Skeletal muscle cell (primary cell): ENCODE data around the gene TRIM50.
"Not testable (repeated sequence)": the region's sequence is repeated elsewhere in the genome, so short reads cannot be mapped to it uniquely, and the experiment has no call there.

ENCODE experiments used
- DNase-seq: peaks from one replicate; pipeline ENCODE4 v3.0.0-alpha.2; 2010; ENCODE audit warnings: low read depth
- H3K4me3 ChIP-seq: 2 replicates; pipeline ENCODE4 v1.5.1; 2011; ENCODE audit warnings: low read depth, mild to moderate bottlenecking, control low read depth, low read length, moderate library complexity

The TRIM50 gene

DNA sequence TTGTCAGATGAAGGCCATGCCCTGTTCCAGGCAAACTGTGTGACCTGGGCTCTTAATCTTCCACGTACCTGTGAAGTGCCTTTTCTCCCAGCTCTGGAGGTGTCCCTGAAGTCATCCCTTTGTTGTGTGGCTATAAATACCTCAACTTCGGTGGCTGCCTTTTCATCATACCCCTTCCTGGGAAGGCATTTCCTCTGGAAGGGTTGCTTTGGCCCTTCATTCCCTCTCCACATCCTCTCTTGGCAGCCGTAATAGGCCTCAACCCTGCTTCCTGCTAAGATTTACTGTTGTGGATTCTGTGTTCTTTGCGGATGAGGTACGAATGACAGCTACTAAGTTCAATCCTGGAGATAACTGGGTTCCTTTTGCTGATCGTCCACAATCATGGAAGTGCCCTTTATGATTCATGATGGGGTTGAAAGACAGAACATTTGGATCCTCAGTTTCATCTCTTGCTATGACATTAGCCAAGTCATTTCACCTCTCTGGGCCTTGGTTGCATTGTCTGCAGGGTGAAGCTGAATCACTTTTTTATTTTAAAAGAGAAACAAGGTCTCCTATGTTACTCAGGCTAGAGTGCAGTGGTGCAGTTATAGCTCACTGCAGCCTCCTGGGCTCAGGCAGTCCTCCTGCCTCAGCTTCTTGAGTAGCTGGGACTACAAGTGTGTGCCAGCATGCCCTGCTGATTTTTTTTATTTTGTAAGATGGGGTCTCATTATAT, 23.7 kb upstream of the TRIM50 start:
- no peak overlapping the region for H3K4me3 ChIP-seq
- no peak for DNase-seq

- H3K4me3 ChIP-seq, result no peak overlapping the region
Observed at GRCh38 chr7:73350306-73351068, 22.6 kb upstream of the TRIM50 start.

GRCh38 chr7:73349763-73350162, 21.9 kb upstream of the TRIM50 start:
- no peak for DNase-seq
- H3K4me3 ChIP-seq, result no peak overlapping the region

More at GRCh38 chr7:73350306-73351068, 22.6 kb upstream of the TRIM50 start:
- DNase-seq, result no peak

DNA sequence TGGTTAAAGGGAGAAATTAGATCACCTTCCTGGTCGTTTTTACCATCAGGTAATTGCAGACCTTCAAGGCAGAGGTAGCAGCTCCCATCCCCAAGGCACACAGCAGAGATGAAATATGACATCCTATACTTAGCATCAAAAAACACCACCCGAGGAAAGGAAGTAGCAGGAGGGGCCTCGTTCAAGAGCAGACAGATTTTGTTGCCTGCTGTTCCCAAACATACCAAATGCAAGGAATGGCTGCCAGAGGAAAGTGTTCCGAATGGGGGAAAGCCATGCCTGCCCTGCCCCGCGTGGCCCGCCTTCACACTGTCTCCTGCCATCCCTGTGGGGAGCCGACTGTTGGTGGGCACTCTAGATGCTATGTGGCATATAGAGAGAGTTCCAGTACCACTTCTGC, 18.1 kb upstream of the TRIM50 start:
- DNase-seq, result no peak

GRCh38 chr7:73345538-73345937, 17.7 kb upstream of the TRIM50 start:
- DNase-seq, result no peak
- no peak overlapping the region for H3K4me3 ChIP-seq

More for the DNA sequence above, 18.1 kb upstream of the TRIM50 start:
- no peak overlapping the region for H3K4me3 ChIP-seq

DNA sequence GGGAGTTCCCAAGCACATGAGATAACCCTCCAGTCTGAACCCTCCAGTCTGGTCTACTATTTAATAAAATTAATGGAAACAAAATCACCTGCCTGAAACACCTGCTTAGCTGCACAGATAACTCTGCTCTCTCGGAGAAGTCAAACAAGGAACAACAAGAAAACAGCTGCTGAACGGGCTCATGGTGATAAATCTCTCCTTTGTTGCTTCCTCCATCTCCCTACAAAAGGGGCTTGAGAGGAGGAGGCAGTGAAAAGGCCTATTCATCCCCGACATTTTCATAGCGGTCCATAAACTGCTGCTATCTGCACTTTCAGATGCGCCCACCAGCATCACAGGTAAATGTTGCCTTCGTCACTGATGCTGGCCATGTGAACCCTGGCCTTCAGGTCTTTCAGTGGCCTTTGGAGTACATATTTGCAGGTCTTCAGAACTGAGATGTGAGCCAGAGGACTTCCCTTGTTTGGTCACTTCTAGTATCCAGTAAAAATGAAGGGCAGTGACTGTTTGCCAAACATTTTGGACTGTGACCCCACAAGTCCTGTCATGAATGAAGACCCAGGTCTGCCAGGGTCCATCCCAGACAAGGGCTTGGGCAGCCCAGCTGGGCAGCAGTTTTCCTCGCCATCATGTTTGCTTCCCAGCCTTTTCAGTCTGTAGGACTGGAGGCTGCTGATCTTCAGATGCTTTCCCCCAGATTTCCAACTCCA, 15.9 kb upstream of the TRIM50 start:
- DNase-seq, result no peak
- no peak overlapping the region for H3K4me3 ChIP-seq

GRCh38 chr7:73342645-73343044, 14.8 kb upstream of the TRIM50 start:
- peak; percentile 23 for DNase-seq
- peak overlapping the region; percentile 13 for H3K4me3 ChIP-seq

DNA sequence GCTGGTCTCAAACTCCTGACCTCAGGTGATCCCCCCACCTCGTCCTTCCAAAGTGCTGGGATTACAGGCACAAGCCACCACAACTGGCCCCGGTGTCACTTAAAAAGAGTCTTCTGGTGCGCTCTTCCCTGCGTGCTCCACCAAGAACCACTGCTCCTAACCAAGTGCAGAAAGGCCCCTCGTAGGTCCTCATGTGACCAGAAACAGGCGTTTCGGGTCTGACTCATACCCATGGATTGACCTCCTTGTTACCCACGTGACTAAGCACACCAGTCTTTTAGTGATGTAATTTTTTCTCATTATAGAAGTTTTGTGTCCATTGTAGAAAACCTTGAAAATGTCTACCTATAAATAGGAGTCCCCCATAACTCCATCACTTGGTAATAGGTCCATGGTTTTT, 14.0 kb upstream of the TRIM50 start:
- H3K4me3 ChIP-seq, result no peak overlapping the region
- peak; percentile 26 for DNase-seq

DNA sequence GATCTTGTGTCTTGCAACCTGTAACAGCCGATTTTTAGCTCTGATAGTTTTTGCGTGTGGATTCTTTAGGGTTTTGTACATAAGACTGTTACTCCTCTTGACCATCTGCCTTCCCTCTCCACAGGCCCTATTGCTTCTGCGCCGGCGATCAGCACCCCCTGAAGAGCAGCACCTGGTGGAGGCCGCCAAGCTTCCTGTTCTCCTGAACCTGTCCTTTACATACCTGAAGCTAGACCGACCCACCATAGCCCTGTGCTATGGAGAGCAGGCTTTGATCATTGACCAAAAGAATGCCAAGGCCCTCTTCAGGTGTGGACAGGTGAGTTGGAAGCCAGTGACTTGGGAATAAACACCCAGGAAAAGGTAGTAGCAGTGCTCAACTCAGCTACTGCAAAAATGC, 12.6 kb upstream of the TRIM50 start:
- no peak for DNase-seq
- no peak overlapping the region for H3K4me3 ChIP-seq

DNA sequence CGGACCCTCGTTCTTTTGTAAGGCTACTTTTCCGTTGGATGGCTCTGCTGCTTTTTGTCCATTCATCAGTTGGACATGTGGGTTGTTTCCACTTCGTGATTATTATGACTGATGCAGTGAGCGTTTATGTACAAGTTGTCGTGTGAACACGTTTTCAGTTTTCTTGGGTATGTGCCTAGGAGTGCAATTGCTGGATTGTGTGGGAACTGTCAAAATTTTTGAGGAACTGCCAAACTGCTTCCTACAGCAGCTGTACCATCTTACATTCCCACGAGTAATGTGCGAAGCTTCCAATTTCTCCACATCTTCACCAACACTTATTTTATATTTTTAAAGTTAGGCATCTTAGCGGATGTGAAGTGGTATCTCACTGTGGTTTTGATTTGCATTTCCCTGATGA, 10.4 kb upstream of the TRIM50 start:
- no peak overlapping the region for H3K4me3 ChIP-seq
- no peak for DNase-seq

DNA sequence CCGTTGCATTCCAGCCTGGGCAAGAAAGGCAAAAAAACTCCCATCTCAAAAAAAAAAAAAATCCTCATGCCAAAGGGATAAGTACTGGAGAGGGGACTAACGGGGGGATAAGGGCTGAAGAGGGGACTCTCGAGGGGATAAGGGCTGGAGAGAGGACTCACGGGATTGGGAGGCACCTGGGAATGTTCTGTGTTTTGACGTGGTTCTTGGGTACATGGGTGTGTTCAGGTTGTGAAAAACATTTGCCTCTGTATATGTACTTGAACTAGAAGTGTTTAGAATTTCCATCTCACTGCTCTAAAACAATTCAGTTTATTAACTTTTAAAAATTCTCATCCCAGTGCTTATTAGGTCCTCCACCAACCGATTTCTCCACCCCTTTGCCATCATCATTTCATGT, 4.6 kb upstream of the TRIM50 start:
- H3K4me3 ChIP-seq, result no peak overlapping the region

DNA sequence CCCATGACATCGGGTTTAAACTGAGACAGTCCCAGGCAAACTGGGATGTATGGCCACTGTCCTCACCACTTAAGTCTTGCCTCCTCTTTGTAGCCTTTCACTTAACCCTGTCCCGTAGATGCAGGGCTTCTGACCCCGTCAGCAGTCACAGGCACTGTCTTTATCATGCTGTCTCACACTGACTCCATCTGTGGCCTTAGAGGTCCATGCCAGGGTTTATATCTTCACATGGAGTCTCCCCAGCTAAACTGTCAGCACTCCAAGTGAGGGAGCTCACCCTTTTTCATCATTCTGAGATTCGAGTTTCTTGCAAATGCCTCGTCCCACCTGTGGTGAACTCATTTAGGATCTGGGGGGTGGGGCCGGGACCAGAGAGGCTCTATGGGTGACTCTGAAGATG, 2.9 kb upstream of the TRIM50 start:
- DNase-seq, result no peak
- no peak overlapping the region for H3K4me3 ChIP-seq

More for the DNA sequence above, 4.6 kb upstream of the TRIM50 start:
- DNase-seq, result no peak

DNA sequence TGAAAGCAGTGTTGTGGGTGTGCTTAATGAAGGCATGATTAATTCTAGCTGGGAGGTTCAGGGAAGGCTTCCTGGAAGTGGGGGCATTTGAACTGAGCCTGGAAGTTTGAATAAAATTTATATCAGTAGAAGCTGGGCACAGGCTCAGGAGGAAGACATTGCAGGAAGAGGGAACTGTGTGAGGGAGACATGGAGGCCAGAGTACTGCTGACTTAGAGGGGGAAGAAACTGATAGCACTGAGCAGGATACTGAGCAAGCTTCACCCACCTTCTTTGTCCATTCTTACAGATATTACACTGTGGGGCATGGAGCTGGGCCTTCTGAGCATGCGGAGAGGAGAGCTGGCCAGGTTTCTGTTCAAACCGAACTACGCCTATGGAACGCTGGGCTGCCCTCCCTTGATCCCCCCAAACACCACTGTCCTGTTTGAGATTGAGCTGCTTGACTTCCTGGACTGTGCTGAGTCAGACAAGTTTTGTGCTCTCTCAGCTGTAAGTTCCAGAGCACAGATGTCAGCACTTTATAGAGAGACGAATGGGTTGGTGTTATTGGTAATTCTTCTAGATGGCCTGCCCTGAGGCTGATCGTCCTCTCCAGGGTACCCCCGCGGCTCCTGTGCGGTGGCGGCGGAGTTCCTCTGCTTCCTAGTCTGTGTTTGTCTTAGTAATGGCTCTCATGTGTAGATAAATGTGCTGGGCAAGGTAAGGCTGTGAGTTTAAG, 2.1 kb upstream of the TRIM50 start:
- H3K4me3 ChIP-seq, result no peak overlapping the region
- DNase-seq, result no peak

- no peak overlapping the region for H3K4me3 ChIP-seq
- no peak for DNase-seq
Observed at GRCh38 chr7:73328696-73329095, 814 bp upstream of the TRIM50 start.

DNA sequence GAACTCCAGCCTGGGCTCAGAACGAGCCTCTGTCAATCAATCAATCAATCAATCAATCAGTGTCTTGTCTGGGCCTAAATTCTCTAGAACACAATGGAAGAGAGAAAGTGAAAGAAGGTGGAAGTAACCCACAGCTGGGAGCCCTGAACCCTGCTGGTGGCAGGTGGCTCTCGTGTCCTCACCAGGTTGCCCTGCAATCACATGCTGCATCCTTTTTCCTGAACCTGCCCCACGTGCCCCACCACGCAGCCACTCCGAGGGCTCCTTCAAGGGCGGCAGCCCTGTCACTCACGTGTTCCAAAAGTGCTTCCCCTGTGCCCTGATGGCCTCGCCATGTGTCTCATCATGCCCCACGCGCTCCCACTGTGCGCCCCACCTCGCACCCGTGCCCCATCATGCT, 433 bp downstream of the TRIM50 start:
- not testable (repeated sequence) for H3K4me3 ChIP-seq, DNase-seq

- DNase-seq, H3K4me3 ChIP-seq: not testable (repeated sequence)
Observed at GRCh38 chr7:73325424-73325823, 2.5 kb downstream of the TRIM50 start.

GRCh38 chr7:73324081-73324845, 3.6 kb downstream of the TRIM50 start:
- not testable (repeated sequence) for H3K4me3 ChIP-seq, DNase-seq

DNA sequence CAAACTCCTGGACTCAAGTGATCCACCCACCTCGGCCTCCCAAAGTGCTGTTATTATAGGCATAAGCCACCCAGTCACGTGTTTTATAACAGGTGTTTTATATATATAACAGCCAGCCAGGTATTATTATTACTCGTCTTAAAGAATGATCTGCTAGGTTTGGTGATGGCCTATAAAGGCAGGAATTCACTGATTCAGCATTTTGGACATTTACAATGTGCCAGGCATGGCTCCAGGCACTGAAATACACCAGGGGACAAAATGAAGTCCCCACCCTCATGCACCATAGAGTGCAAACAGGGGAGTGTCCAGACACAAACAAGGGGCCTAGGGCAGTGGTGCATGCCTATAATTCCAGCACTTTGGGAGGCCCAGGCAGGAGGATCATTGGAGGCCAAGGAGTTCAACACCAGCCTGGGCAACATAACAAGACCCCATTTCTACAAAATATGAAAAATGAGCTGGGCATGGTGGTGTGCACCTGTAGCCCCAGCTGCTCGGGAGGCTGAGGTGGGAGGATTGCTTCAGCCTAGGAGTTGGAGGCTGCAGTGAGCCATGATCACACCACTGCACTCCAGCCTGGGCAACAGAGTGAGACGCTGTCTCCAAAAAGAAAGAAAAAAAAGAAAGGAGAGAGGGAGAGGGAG, 4.3 kb downstream of the TRIM50 start:
- H3K4me3 ChIP-seq, DNase-seq: not testable (repeated sequence)
